DND-41 (cell line): ENCODE results near the gene GRID1.

Source experiments
- CTCF ChIP-seq: IDR thresholded peaks from 2 replicates; pipeline ENCODE4 v1.5.1; 2012; ENCODE audit warnings: borderline replicate concordance, low read length, moderate library complexity, mild to moderate bottlenecking; ENCODE audit not compliant: poor library complexity, severe bottlenecking; ENCODE audit errors: extremely low read depth
- EZH2 ChIP-seq: IDR thresholded peaks from 3 replicates; pipeline ENCODE4 v1.6.1; 2012; ENCODE audit warnings: borderline replicate concordance, low read depth, mild to moderate bottlenecking, moderate library complexity, low read length, inconsistent platforms; ENCODE audit not compliant: severe bottlenecking

- TF ChIP-seq CTCF (no peak), EZH2 (no peak)
Measured at GRCh38 chr10:85946713-85947326, 419.8 kb downstream of the GRID1 start.
